ENCODE measurements around the gene HAGHL. TPM values are rescaled to one million over a fixed set of nuclear protein-coding genes. Genes with fewer than 3 reads are reported as not detected.
A peak's percentile ranks its signal among the peaks of the same experiment; 100 is the strongest.

HAGHL gene
- total RNA-seq, 2 donors from 2014 or later: 6.4 to 8.1 TPM

GRCh38 chr16:717450-718245, 9.3 kb upstream of the HAGHL start:
- Histone ChIP-seq H3K27me3 (replicated peaks; ENCODE audit: insufficient read depth) (no peaks in the 10 kb centered on the region), H3K9me3 (no peaks in the 10 kb centered on the region), H3K4me1 (ENCODE audit: control insufficient read depth in 1 of 2, low read depth in 2 of 2) (peaks cover 21 to 42% of the 10 kb centered on the region in 2 donors), H3K36me3 (no peaks in the 10 kb centered on the region), H3K4me3 (no peak overlapping the region), H3K27ac (no peak overlapping the region)
- TF ChIP-seq CTCF (IDR thresholded peaks at IDR 0.05): no peak
- no peak for ATAC-seq (ENCODE audit: insufficient number of reproducible peaks, low FRiP score, low read depth)
- DNase-seq (ENCODE audit: low spot score): no peak

GRCh38 chr16:718389-718788, 8.5 kb upstream of the HAGHL start:
- Histone ChIP-seq H3K4me3 (no peak overlapping the region), H3K9me3 (no peaks in the 10 kb centered on the region), H3K36me3 (no peaks in the 10 kb centered on the region), H3K4me1 (ENCODE audit: control insufficient read depth in 1 of 2, low read depth in 2 of 2) (peaks cover 21 to 42% of the 10 kb centered on the region in 2 donors), H3K27me3 (replicated peaks; ENCODE audit: insufficient read depth) (no peaks in the 10 kb centered on the region), H3K27ac (no peak overlapping the region)
- no peak for ATAC-seq (ENCODE audit: insufficient number of reproducible peaks, low FRiP score, low read depth)
- DNase-seq (ENCODE audit: low spot score): no peak
- TF ChIP-seq CTCF (IDR thresholded peaks at IDR 0.05): no peak

GRCh38 chr16:718922-719321, 8.0 kb upstream of the HAGHL start:
- Histone ChIP-seq H3K27me3 (replicated peaks; ENCODE audit: insufficient read depth) (no peaks in the 10 kb centered on the region), H3K4me1 (ENCODE audit: control insufficient read depth in 1 of 2, low read depth in 2 of 2) (peaks cover 21 to 42% of the 10 kb centered on the region in 2 donors), H3K36me3 (no peaks in the 10 kb centered on the region), H3K4me3 (no peak overlapping the region), H3K9me3 (no peaks in the 10 kb centered on the region), H3K27ac (no peak overlapping the region)
- DNase-seq (ENCODE audit: low spot score) (no peak), ATAC-seq (ENCODE audit: insufficient number of reproducible peaks, low FRiP score, low read depth) (no peak)
- TF ChIP-seq CTCF (IDR thresholded peaks at IDR 0.05): no peak

GRCh38 chr16:719815-720446, 7.0 kb upstream of the HAGHL start:
- Histone ChIP-seq H3K4me3 (peak overlapping the region; percentile 97), H3K27ac (no peak overlapping the region), H3K36me3 (no peaks in the 10 kb centered on the region), H3K9me3 (no peaks in the 10 kb centered on the region), H3K4me1 (ENCODE audit: control insufficient read depth in 1 of 2, low read depth in 2 of 2) (peaks cover 17 to 37% of the 10 kb centered on the region in 2 donors), H3K27me3 (replicated peaks; ENCODE audit: insufficient read depth) (no peaks in the 10 kb centered on the region)
- no peak for ATAC-seq (ENCODE audit: insufficient number of reproducible peaks, low FRiP score, low read depth)
- no peak for TF ChIP-seq CTCF (IDR thresholded peaks at IDR 0.05)
- no peak for DNase-seq (ENCODE audit: low spot score)

GRCh38 chr16:720447-720989, 6.4 kb upstream of the HAGHL start:
- DNase-seq (ENCODE audit: low spot score): no peak
- no peak for TF ChIP-seq CTCF (IDR thresholded peaks at IDR 0.05)
- Histone ChIP-seq H3K9me3 (no peaks in the 10 kb centered on the region), H3K27ac (peak overlapping the region; percentile 12 to 86), H3K4me1 (ENCODE audit: control insufficient read depth in 1 of 2, low read depth in 2 of 2) (peaks cover 17 to 33% of the 10 kb centered on the region in 2 donors), H3K4me3 (peak overlapping the region; percentile 97), H3K27me3 (replicated peaks; ENCODE audit: insufficient read depth) (no peaks in the 10 kb centered on the region), H3K36me3 (no peaks in the 10 kb centered on the region)
- no peak for ATAC-seq (ENCODE audit: insufficient number of reproducible peaks, low FRiP score, low read depth)

Data from thoracic aorta (tissue), 2 donors.